Liver (tissue), 9 donors: Measurements from ENCODE around the gene RP9. TPM values are rescaled to one million over a fixed set of nuclear protein-coding genes. Genes with fewer than 3 reads are reported as not detected.

Experiments used
- DNase-seq: peaks from one replicate; pipeline ENCODE4 v3.0.0-alpha.2; 2017; ENCODE audit warnings: low spot score
- H3K27ac ChIP-seq, 2 donors: one replicate each; pipeline ENCODE4 v1.7.0; 2013; ENCODE audit warnings: inconsistent platforms in 2 of 2, low read length in 2 of 2, control low read depth in 1 of 2, low read depth in 1 of 2, mild to moderate bottlenecking in 1 of 2
- H3K27me3 ChIP-seq, 4 donors: one replicate each; pipeline versions ENCODE4 v1.6.1 to v1.7.0; 2013; ENCODE audit warnings: low read length in 3 of 4, inconsistent platforms in 1 of 4, mild to moderate bottlenecking in 1 of 4, moderate library complexity in 1 of 4; ENCODE audit not compliant: control insufficient read depth in 4 of 4, insufficient read depth in 4 of 4
- H3K36me3 ChIP-seq, 4 donors: one replicate each; pipeline versions ENCODE4 v1.6.1 to v1.7.0; 2013; ENCODE audit warnings: low read length in 3 of 4, mild to moderate bottlenecking in 3 of 4, low read depth in 1 of 4, moderate library complexity in 1 of 4; ENCODE audit not compliant: control insufficient read depth in 4 of 4, insufficient read depth in 3 of 4
- H3K4me1 ChIP-seq, 4 donors: one replicate each; pipeline versions ENCODE4 v1.6.1 to v1.7.0; 2013; ENCODE audit warnings: low read length in 3 of 4, mild to moderate bottlenecking in 3 of 4, moderate library complexity in 1 of 4; ENCODE audit not compliant: control insufficient read depth in 4 of 4, insufficient read depth in 4 of 4
- H3K4me3 ChIP-seq, 3 donors: one replicate each; pipeline versions ENCODE4 v1.6.1 to v1.7.0; 2013; ENCODE audit warnings: low read length in 3 of 3, control low read depth in 1 of 3, low read depth in 1 of 3, mild to moderate bottlenecking in 1 of 3
- H3K9ac ChIP-seq, 2 donors: one replicate each; pipeline ENCODE4 v1.7.0; 2013; ENCODE audit warnings: low read length in 2 of 2, mild to moderate bottlenecking in 2 of 2, moderate library complexity in 2 of 2, control low read depth in 1 of 2, low read depth in 1 of 2
- H3K9me3 ChIP-seq, 4 donors: one replicate each; pipeline versions ENCODE4 v1.6.1 to v1.7.0; 2013; ENCODE audit warnings: low read length in 3 of 4; ENCODE audit not compliant: control insufficient read depth in 4 of 4
- ATF3 ChIP-seq: IDR thresholded peaks from 2 replicates; pipeline ENCODE4 v1.6.1; 2016; ENCODE audit warnings: antibody characterized with exemption
- CTCF ChIP-seq: fragments of 150-350 bp; IDR thresholded peaks from 2 replicates; pipeline ENCODE4 v1.5.1; 2017; ENCODE audit warnings: improper control_type of control experiment, low read depth, low read length; ENCODE audit not compliant: missing input control
- EGR1 ChIP-seq, 2 donors: IDR thresholded peaks; 2 replicates each; pipeline ENCODE4 v1.6.1; 2016 to 2018; ENCODE audit warnings: antibody characterized with exemption in 2 of 2, low read depth in 2 of 2
- FOXA1 ChIP-seq: IDR thresholded peaks from 2 replicates; pipeline ENCODE4 v1.6.1; 2016; ENCODE audit warnings: antibody characterized with exemption
- FOXA2 ChIP-seq: IDR thresholded peaks from 2 replicates; pipeline ENCODE4 v1.6.1; 2016; ENCODE audit warnings: antibody characterized with exemption
- GABPA ChIP-seq, 2 donors: IDR thresholded peaks in 1 of 2; conservative IDR thresholded peaks in 1 of 2; 2 replicates each; pipeline ENCODE4 v1.6.1; 2016; ENCODE audit warnings: antibody characterized with exemption in 2 of 2, mild to moderate bottlenecking in 1 of 2, moderate library complexity in 1 of 2
- HNF4A ChIP-seq, 2 donors: conservative IDR thresholded peaks; 2 replicates each; pipeline ENCODE4 v1.6.1; 2016; ENCODE audit warnings: antibody characterized with exemption in 2 of 2, mild to moderate bottlenecking in 2 of 2
- HNF4G ChIP-seq: IDR thresholded peaks from 2 replicates; pipeline ENCODE4 v1.6.1; 2016; ENCODE audit warnings: antibody characterized with exemption
- JUND ChIP-seq, 2 donors: IDR thresholded peaks; 2 replicates each; pipeline ENCODE4 v1.6.1; 2016; ENCODE audit warnings: antibody characterized with exemption in 2 of 2
- MAX ChIP-seq: IDR thresholded peaks from 2 replicates; pipeline ENCODE4 v1.6.1; 2016; ENCODE audit warnings: antibody characterized with exemption
- NR2F2 ChIP-seq: IDR thresholded peaks from 2 replicates; pipeline ENCODE4 v1.6.1; 2016; ENCODE audit warnings: antibody characterized with exemption
- RAD21 ChIP-seq, 2 donors: IDR thresholded peaks; 2 replicates each; pipeline ENCODE4 v1.6.1; 2016; ENCODE audit warnings: antibody characterized with exemption in 2 of 2, mild to moderate bottlenecking in 2 of 2
- REST ChIP-seq: IDR thresholded peaks from 2 replicates; pipeline ENCODE4 v1.6.1; 2016; ENCODE audit warnings: antibody characterized with exemption, mild to moderate bottlenecking
- RXRA ChIP-seq, 2 donors: IDR thresholded peaks; 2 replicates each; pipeline ENCODE4 v1.6.1; 2017 to 2018; ENCODE audit warnings: antibody characterized with exemption in 2 of 2, mild to moderate bottlenecking in 1 of 2
- SP1 ChIP-seq: IDR thresholded peaks from 2 replicates; pipeline ENCODE4 v1.6.1; 2018; ENCODE audit warnings: antibody characterized with exemption, mild to moderate bottlenecking
- TAF1 ChIP-seq: conservative IDR thresholded peaks from 2 replicates; pipeline ENCODE4 v1.6.1; 2016; ENCODE audit warnings: antibody characterized with exemption, mild to moderate bottlenecking
- YY1 ChIP-seq: IDR thresholded peaks from 2 replicates; pipeline ENCODE4 v1.6.1; 2016; ENCODE audit warnings: antibody characterized with exemption, mild to moderate bottlenecking
- ZBTB33 ChIP-seq: IDR thresholded peaks from 2 replicates; pipeline ENCODE4 v1.6.1; 2016; ENCODE audit warnings: antibody characterized with exemption
- WGBS: extraction: QIAGEN DNeasy Blood & Tissue Kit; methylation state at CpG from one replicate; pipeline ENCODE4 v1.1.7; 2013; 5-methylcytosine and 5-hydroxymethylcytosine counted together
- polyA plus RNA-seq, 2 donors: library from polyadenylated mRNA; stranded (reverse) in 1 of 2; unstranded in 1 of 2; fragments of 200-250 nt in 1 of 2; fragments of >200 nt in 1 of 2; fragmentation: Nextera tagmentation in 1 of 2; extraction: Ambion mirVana in 1 of 2; gene quantifications; one replicate each; pipeline versions ENCODE4 v1.2.1 to v1.2.3, GENCODE V29; 2013 to 2015
- total RNA-seq, 2 donors: library from RNA; depleted of rRNA; stranded (reverse); fragments of >200 nt; gene quantifications; one replicate each; pipeline ENCODE4 v1.2.3, GENCODE V29; 2014
- donor health status: healthy.
- donor health status: healthy.
- donor health status: healthy.
- donor health status: healthy.
- donor health status: healthy.

The RP9 gene
- total and polyA plus RNA-seq, 4 donors = 3.3 to 7.7 (median 4.4) TPM

GRCh38 chr7:33048257-33048656 is 60.9 kb downstream of the RP9 start:
- Histone ChIP-seq H3K4me1 (peaks cover 8 to 22% (median 14%) of the 10 kb centered on the region in 4 donors), H3K4me3 (no peak overlapping the region), H3K27ac (no peak overlapping the region), H3K36me3 (no peaks in the 10 kb centered on the region), H3K27me3 (no peaks in the 10 kb centered on the region), H3K9ac (no peak overlapping the region), H3K9me3 (no peaks in the 10 kb centered on the region)
- 92% methylated on average over 3 of the region's 3 CpGs for WGBS
- no peak for DNase-seq
- no peak for TF ChIP-seq ATF3
- no peak for TF ChIP-seq CTCF
- TF ChIP-seq HNF4A (conservative IDR thresholded peaks at IDR 0.05) = no peak
- TF ChIP-seq ZBTB33 = no peak
- TF ChIP-seq FOXA2 = no peak
- no peak for TF ChIP-seq RXRA (IDR thresholded peaks at IDR 0.05)
- no peak for TF ChIP-seq FOXA1
- no peak for TF ChIP-seq YY1
- no peak for TF ChIP-seq HNF4G
- TF ChIP-seq TAF1 = no peak
- no peak for TF ChIP-seq GABPA (IDR thresholded peaks at IDR 0.05 in 1 of 2, conservative IDR thresholded peaks at IDR 0.05 in 1 of 2)
- TF ChIP-seq MAX = no peak
- TF ChIP-seq JUND (IDR thresholded peaks at IDR 0.05) = no peak
- no peak for TF ChIP-seq RAD21 (IDR thresholded peaks at IDR 0.05)
- no peak for TF ChIP-seq EGR1 (IDR thresholded peaks at IDR 0.05; ENCODE audit: low read depth in 2 of 2)
- no peak for TF ChIP-seq NR2F2
- TF ChIP-seq REST = no peak
- TF ChIP-seq SP1 = no peak
